Measurements from ENCODE around the gene EMC6. TPM values are rescaled to one million over a fixed set of nuclear protein-coding genes. Genes with fewer than 3 reads are reported as not detected.

Gene EMC6
- total and polyA plus RNA-seq, 2 of the 13 experiments (the other 11 are each of a cell fraction or from before 2014, with no cell fraction given) = 45.1 to 47.7 TPM

DNA sequence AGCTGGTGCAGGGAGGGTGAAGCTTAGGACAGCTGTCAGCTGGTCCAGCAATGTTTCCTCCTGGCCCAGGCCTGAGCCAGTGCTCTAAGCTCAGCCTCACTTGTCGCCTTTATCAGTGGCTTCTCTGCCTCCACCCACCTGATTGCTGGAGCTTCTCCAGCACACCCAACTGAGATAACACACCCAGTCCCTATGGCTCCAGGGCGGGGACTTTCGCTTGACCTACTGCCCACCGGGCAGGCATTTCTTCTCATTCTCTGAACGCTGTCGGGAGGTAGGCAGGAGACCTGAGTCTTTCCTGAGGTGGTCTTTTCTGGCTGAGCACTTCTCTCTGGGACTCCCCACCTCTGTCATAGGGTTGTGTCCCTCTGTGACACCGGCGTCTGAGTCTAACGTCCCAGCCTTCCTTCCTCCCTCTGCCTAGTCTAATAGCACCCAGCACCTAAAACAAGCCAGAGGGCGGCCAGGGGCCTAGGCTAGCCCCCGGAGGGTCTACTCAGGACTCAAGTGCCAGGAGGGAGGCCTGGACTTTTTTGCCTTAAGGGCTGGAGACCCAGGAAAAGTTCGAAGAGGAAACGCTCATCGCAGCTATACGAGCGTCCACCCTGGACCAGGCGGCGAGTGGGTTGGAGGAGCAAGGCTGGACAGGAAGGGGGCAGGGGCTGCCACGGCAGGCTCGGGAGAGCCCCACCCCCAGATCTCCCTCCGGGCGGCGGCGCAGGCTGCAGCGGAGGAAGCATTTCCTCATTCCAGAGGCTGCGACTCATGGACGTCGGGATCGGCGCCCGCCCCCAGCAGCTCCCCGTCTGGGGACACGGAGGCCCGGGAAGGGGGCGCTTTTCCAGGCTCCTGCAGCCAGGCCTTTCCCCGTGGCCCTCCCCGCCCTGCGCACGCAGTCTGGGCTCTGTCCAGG lies 990 bp upstream of the EMC6 start (continued):
- TF ChIP-seq ZNF773 (CRISPR knock-in tag; IDR thresholded peaks at IDR 0.05; ENCODE audit: borderline replicate concordance) (no peak), ZNF251 (CRISPR knock-in tag; IDR thresholded peaks at IDR 0.05) (no peak), NR3C1 (CRISPR knock-in tag; IDR thresholded peaks at IDR 0.05) (no peak), SIX4 (CRISPR knock-in tag; IDR thresholded peaks at IDR 0.05) (no peak), ZBTB20 (CRISPR knock-in tag; IDR thresholded peaks at IDR 0.05; ENCODE audit: borderline replicate concordance, low read depth) (no peak), ZNF264 (CRISPR knock-in tag; IDR thresholded peaks at IDR 0.05) (no peak), ZNF446 (CRISPR knock-in tag; IDR thresholded peaks at IDR 0.05) (peak; percentile 60; the same call in 1 of the 2 replicates), FOXK1 (CRISPR knock-in tag; IDR thresholded peaks at IDR 0.05; ENCODE audit: borderline replicate concordance, low read depth) (peak; percentile 15; the same call in 1 of the 2 replicates), ZNF615 (CRISPR knock-in tag; IDR thresholded peaks at IDR 0.05; ENCODE audit: borderline replicate concordance) (no peak; the same call in 1 of the 2 replicates), NFRKB (IDR thresholded peaks at IDR 0.05) (no peak), ZNF382 (CRISPR knock-in tag; IDR thresholded peaks at IDR 0.05; ENCODE audit: borderline replicate concordance) (no peak), CAMTA2 (CRISPR knock-in tag; IDR thresholded peaks at IDR 0.05; ENCODE audit: borderline replicate concordance) (no peak), TOE1 (CRISPR knock-in tag; IDR thresholded peaks at IDR 0.05) (no peak), NCOR1 (IDR thresholded peaks at IDR 0.05; ENCODE audit: borderline replicate concordance, low read length) (peak; percentile 43; the same call in 1 of the 2 replicates), ZNF253 (CRISPR knock-in tag; IDR thresholded peaks at IDR 0.05; ENCODE audit: borderline replicate concordance) (peak; percentile 68; the same call in 1 of the 2 replicates), U2AF2 (IDR thresholded peaks at IDR 0.05; ENCODE audit: low read depth, low read length) (no peak), BHLHE40 (IDR thresholded peaks at IDR 0.05; ENCODE audit: low read length) (no peak)
- TF ChIP-seq, protein P1, sequence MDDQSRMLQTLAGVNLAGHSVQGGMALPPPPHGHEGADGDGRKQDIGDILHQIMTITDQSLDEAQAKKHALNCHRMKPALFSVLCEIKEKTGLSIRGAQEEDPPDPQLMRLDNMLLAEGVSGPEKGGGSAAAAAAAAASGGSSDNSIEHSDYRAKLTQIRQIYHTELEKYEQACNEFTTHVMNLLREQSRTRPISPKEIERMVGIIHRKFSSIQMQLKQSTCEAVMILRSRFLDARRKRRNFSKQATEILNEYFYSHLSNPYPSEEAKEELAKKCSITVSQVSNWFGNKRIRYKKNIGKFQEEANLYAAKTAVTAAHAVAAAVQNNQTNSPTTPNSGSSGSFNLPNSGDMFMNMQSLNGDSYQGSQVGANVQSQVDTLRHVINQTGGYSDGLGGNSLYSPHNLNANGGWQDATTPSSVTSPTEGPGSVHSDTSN (CRISPR knock-in tag; IDR thresholded peaks at IDR 0.05; ENCODE audit: borderline replicate concordance) = no peak
- TF ChIP-seq, protein P2, sequence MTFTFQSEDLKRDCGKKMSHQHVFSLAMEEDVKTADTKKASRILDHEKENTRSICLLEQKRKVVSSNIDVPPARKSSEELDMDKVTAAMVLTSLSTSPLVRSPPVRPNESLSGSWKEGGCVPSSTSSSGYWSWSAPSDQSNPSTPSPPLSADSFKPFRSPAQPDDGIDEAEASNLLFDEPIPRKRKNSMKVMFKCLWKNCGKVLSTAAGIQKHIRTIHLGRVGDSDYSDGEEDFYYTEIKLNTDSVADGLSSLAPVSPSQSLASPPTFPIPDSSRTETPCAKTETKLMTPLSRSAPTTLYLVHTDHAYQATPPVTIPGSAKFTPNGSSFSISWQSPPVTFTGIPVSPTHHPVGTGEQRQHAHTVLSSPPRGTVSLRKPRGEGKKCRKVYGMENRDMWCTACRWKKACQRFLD (CRISPR knock-in tag; IDR thresholded peaks at IDR 0.05; ENCODE audit: borderline replicate concordance) = no peak
- TF ChIP-seq, protein P3, sequence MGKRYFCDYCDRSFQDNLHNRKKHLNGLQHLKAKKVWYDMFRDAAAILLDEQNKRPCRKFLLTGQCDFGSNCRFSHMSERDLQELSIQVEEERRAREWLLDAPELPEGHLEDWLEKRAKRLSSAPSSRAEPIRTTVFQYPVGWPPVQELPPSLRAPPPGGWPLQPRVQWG (CRISPR knock-in tag; IDR thresholded peaks at IDR 0.05; ENCODE audit: borderline replicate concordance, low read depth) = no peak
- TF ChIP-seq, protein P4, sequence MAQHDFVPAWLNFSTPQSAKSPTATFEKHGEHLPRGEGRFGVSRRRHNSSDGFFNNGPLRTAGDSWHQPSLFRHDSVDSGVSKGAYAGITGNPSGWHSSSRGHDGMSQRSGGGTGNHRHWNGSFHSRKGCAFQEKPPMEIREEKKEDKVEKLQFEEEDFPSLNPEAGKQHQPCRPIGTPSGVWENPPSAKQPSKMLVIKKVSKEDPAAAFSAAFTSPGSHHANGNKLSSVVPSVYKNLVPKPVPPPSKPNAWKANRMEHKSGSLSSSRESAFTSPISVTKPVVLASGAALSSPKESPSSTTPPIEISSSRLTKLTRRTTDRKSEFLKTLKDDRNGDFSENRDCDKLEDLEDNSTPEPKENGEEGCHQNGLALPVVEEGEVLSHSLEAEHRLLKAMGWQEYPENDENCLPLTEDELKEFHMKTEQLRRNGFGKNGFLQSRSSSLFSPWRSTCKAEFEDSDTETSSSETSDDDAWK (CRISPR knock-in tag; IDR thresholded peaks at IDR 0.05) = no peak
- TF ChIP-seq, protein P5, sequence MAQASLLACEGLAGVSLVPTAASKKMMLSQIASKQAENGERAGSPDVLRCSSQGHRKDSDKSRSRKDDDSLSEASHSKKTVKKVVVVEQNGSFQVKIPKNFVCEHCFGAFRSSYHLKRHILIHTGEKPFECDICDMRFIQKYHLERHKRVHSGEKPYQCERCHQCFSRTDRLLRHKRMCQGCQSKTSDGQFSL (CRISPR knock-in tag; IDR thresholded peaks at IDR 0.05) = no peak
- TF ChIP-seq, protein P6, sequence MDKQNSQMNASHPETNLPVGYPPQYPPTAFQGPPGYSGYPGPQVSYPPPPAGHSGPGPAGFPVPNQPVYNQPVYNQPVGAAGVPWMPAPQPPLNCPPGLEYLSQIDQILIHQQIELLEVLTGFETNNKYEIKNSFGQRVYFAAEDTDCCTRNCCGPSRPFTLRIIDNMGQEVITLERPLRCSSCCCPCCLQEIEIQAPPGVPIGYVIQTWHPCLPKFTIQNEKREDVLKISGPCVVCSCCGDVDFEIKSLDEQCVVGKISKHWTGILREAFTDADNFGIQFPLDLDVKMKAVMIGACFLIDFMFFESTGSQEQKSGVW (CRISPR knock-in tag; IDR thresholded peaks at IDR 0.05; ENCODE audit: borderline replicate concordance) = no peak; the same call in 1 of the 2 replicates

Measured in HepG2 (cell line).